K562 (cell line): Measurements from ENCODE around the gene CENPA. TPM values are rescaled to one million over a fixed set of nuclear protein-coding genes. Genes with fewer than 3 reads are reported as not detected.

Source experiments
- GABPB2 ChIP-seq: fragments of 250-450 bp; sonication (Bioruptor Pico); conservative IDR thresholded peaks from 2 replicates; pipeline ENCODE4 v1.5.1; 2021; ENCODE audit warnings: mild to moderate bottlenecking
- MEIS2 ChIP-seq: fragments of 450-650 bp; IDR thresholded peaks from 2 replicates; pipeline ENCODE4 v1.6.1; 2014; ENCODE audit warnings: mild to moderate bottlenecking; ENCODE audit not compliant: partially characterized antibody
- ZBTB7A ChIP-seq: IDR thresholded peaks from 2 replicates; pipeline ENCODE4 v1.6.1; 2011; ENCODE audit warnings: low read depth, mild to moderate bottlenecking, low read length, moderate library complexity, borderline replicate concordance; ENCODE audit not compliant: control insufficient read depth
- ZNF766 ChIP-seq: fragments of 200-800 bp; sonication (Bioruptor generic); conservative IDR thresholded peaks from 2 replicates; pipeline ENCODE4 v1.6.1; 2016; ENCODE audit warnings: missing genetic modification characterization, missing compliant biosample characterization
- ZNF785 ChIP-seq: fragments of 250-450 bp; sonication (Bioruptor Pico); IDR thresholded peaks from 2 replicates; pipeline ENCODE4 v1.4.0; 2020; ENCODE audit warnings: mild to moderate bottlenecking
- polyA plus RNA-seq, 8 experiments: library from polyadenylated mRNA; depleted of rRNA in 4 of 8; stranded (reverse) in 5 of 8; unstranded in 3 of 8; fragments of >200 nt; fragmentation: Nextera tagmentation in 2 of 8; fragmentation: Illumina TruSeq in 1 of 8; extraction: Ambion mirVana in 2 of 8; extraction: Trizol in 1 of 8; gene quantifications; 2 replicates each; pipeline versions ENCODE4 v1.2.1 to v1.2.3, GENCODE V29; 2011 to 2014; ENCODE audit warnings: inconsistent platforms in 1 of 8, missing spikeins in 1 of 8
- total RNA-seq, 7 experiments: library from RNA; depleted of rRNA in 6 of 7; stranded (reverse); fragments of >200 nt in 6 of 7; fragmentation: Illumina TruSeq in 2 of 7; extraction: Trizol in 2 of 7; gene quantifications; 2 replicates each; pipeline versions ENCODE4 v1.2.1 to v1.2.3, GENCODE V29; 2011 to 2021; ENCODE audit warnings: low replicate concordance in 1 of 7
- TF ChIP-seq, protein P1 (sequence below): fragments of 450-650 bp; IDR thresholded peaks from 2 replicates; pipeline ENCODE4 v1.6.1; 2016; ENCODE audit warnings: mild to moderate bottlenecking, moderate library complexity
- TF ChIP-seq, protein P2 (sequence below): fragments of 200-800 bp; sonication (Bioruptor generic); IDR thresholded peaks from 2 replicates; pipeline ENCODE4 v1.6.1; 2017; ENCODE audit warnings: missing genetic modification characterization, missing compliant biosample characterization
- TF ChIP-seq, protein P3 (sequence below): sonication (generic); formaldehyde crosslinking; IDR thresholded peaks from 2 replicates; pipeline ENCODE4 v1.8.0; 2022; ENCODE audit warnings: mild to moderate bottlenecking, missing genetic modification reagents

Gene CENPA
- total and polyA plus RNA-seq, 9 of the 15 experiments (the other 6 are each of a cell fraction or from before 2014, with no cell fraction given) = 11.3 to 61.7 (median 44.7) TPM

DNA sequence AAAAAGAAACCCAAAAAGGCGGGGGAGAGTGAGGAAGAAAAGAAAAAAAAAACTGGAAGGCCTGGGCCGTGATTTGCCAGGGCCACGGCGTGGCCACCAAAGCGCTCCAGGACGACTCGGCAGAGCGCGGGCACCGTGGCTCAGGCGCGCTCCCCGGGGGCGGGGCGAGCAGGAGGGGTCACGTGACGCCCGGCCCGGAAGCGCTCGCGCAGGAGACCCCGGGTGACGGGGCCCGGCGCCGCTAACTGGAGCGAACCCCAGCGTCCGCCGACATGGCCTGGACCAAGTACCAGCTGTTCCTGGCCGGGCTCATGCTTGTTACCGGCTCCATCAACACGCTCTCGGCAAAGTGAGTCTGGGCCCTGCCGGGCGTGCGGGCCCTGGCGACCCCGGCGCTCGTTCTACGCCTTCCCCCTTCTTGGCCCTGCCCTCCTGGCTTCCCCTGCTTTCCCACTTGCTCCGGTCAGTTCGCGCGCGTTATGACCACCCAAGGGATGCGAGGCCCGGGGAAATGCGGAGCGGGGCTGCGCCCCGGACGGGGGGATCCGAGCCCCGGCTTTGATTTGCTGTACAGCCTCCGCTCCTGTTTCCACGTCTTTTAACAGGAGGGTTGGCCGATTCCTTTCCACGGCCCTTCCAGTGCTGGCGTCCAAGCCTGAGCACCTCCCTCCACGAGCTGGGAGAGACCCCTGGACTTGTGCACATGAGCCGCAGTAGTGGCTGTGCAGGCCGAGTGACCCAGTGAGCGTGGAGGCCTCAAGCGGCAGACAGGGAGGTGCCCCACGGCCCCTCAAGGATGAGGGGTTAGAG lies 21.6 kb upstream of the CENPA start, which contains the start of gene SLC35F6 (continued):
- TF ChIP-seq, protein P1, sequence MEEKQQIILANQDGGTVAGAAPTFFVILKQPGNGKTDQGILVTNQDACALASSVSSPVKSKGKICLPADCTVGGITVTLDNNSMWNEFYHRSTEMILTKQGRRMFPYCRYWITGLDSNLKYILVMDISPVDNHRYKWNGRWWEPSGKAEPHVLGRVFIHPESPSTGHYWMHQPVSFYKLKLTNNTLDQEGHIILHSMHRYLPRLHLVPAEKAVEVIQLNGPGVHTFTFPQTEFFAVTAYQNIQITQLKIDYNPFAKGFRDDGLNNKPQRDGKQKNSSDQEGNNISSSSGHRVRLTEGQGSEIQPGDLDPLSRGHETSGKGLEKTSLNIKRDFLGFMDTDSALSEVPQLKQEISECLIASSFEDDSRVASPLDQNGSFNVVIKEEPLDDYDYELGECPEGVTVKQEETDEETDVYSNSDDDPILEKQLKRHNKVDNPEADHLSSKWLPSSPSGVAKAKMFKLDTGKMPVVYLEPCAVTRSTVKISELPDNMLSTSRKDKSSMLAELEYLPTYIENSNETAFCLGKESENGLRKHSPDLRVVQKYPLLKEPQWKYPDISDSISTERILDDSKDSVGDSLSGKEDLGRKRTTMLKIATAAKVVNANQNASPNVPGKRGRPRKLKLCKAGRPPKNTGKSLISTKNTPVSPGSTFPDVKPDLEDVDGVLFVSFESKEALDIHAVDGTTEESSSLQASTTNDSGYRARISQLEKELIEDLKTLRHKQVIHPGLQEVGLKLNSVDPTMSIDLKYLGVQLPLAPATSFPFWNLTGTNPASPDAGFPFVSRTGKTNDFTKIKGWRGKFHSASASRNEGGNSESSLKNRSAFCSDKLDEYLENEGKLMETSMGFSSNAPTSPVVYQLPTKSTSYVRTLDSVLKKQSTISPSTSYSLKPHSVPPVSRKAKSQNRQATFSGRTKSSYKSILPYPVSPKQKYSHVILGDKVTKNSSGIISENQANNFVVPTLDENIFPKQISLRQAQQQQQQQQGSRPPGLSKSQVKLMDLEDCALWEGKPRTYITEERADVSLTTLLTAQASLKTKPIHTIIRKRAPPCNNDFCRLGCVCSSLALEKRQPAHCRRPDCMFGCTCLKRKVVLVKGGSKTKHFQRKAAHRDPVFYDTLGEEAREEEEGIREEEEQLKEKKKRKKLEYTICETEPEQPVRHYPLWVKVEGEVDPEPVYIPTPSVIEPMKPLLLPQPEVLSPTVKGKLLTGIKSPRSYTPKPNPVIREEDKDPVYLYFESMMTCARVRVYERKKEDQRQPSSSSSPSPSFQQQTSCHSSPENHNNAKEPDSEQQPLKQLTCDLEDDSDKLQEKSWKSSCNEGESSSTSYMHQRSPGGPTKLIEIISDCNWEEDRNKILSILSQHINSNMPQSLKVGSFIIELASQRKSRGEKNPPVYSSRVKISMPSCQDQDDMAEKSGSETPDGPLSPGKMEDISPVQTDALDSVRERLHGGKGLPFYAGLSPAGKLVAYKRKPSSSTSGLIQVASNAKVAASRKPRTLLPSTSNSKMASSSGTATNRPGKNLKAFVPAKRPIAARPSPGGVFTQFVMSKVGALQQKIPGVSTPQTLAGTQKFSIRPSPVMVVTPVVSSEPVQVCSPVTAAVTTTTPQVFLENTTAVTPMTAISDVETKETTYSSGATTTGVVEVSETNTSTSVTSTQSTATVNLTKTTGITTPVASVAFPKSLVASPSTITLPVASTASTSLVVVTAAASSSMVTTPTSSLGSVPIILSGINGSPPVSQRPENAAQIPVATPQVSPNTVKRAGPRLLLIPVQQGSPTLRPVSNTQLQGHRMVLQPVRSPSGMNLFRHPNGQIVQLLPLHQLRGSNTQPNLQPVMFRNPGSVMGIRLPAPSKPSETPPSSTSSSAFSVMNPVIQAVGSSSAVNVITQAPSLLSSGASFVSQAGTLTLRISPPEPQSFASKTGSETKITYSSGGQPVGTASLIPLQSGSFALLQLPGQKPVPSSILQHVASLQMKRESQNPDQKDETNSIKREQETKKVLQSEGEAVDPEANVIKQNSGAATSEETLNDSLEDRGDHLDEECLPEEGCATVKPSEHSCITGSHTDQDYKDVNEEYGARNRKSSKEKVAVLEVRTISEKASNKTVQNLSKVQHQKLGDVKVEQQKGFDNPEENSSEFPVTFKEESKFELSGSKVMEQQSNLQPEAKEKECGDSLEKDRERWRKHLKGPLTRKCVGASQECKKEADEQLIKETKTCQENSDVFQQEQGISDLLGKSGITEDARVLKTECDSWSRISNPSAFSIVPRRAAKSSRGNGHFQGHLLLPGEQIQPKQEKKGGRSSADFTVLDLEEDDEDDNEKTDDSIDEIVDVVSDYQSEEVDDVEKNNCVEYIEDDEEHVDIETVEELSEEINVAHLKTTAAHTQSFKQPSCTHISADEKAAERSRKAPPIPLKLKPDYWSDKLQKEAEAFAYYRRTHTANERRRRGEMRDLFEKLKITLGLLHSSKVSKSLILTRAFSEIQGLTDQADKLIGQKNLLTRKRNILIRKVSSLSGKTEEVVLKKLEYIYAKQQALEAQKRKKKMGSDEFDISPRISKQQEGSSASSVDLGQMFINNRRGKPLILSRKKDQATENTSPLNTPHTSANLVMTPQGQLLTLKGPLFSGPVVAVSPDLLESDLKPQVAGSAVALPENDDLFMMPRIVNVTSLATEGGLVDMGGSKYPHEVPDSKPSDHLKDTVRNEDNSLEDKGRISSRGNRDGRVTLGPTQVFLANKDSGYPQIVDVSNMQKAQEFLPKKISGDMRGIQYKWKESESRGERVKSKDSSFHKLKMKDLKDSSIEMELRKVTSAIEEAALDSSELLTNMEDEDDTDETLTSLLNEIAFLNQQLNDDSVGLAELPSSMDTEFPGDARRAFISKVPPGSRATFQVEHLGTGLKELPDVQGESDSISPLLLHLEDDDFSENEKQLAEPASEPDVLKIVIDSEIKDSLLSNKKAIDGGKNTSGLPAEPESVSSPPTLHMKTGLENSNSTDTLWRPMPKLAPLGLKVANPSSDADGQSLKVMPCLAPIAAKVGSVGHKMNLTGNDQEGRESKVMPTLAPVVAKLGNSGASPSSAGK = peak; percentile 63; the same call in 1 of the 2 replicates
- TF ChIP-seq, protein P2, sequence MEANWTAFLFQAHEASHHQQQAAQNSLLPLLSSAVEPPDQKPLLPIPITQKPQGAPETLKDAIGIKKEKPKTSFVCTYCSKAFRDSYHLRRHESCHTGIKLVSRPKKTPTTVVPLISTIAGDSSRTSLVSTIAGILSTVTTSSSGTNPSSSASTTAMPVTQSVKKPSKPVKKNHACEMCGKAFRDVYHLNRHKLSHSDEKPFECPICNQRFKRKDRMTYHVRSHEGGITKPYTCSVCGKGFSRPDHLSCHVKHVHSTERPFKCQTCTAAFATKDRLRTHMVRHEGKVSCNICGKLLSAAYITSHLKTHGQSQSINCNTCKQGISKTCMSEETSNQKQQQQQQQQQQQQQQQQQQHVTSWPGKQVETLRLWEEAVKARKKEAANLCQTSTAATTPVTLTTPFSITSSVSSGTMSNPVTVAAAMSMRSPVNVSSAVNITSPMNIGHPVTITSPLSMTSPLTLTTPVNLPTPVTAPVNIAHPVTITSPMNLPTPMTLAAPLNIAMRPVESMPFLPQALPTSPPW = peak; percentile 34; the same call in 1 of the 2 replicates
- TF ChIP-seq GABPB2 (CRISPR knock-in tag) (0 out of 2 replicates have a peak, but pooled peaks have one; percentile 21), MEIS2 (no peak), ZNF785 (CRISPR knock-in tag) (no peak), ZBTB7A (peak; percentile 77; the same call in 1 of the 2 replicates), ZNF766 (peak; percentile 1)
- TF ChIP-seq, protein P3, sequence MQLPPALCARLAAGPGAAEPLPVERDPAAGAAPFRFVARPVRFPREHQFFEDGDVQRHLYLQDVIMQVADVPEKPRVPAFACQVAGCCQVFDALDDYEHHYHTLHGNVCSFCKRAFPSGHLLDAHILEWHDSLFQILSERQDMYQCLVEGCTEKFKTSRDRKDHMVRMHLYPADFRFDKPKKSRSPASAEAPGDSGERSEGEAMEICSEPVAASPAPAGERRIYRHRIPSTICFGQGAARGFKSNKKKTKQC (CRISPR knock-in tag) = 0 out of 2 replicates have a peak, but pooled peaks have one; percentile 16
